ENCODE measurements around the gene EXOSC5.

- TF ChIP-seq CTCF (IDR thresholded peaks at IDR 0.05) (no peak), POLR2A (IDR thresholded peaks at IDR 0.05) (no peak)
Measured at GRCh38 chr19:41411968-41412265, 14.8 kb upstream of the EXOSC5 start.
